ENCODE measurements around the gene CRIP1. TPM values are rescaled to one million over a fixed set of nuclear protein-coding genes. Genes with fewer than 3 reads are reported as not detected.

The CRIP1 gene
- total RNA-seq, 4 donors from 2014 or later: 10.0 to 41.8 (median 28.1) TPM

DNA sequence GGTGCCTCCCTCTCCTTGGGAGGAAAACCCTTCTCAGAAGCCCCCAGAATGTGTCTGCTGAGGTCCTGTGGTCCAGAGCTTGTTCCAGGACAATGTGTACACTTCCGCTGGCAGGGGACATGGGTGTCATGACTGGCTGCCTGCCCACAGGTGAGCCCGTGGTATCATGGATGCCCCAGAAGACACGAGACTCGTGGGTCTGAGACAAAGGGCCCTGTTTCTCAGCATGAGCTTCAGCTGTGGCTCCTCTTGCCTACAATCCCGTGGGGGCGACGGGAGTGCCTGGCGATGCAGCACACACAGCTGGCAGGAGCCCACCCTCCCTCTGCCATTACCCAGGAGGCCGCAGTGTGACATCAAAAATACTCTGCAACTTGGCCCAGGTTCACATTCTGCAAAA, 46.7 kb downstream of the CRIP1 start:
- TF ChIP-seq, protein P1, sequence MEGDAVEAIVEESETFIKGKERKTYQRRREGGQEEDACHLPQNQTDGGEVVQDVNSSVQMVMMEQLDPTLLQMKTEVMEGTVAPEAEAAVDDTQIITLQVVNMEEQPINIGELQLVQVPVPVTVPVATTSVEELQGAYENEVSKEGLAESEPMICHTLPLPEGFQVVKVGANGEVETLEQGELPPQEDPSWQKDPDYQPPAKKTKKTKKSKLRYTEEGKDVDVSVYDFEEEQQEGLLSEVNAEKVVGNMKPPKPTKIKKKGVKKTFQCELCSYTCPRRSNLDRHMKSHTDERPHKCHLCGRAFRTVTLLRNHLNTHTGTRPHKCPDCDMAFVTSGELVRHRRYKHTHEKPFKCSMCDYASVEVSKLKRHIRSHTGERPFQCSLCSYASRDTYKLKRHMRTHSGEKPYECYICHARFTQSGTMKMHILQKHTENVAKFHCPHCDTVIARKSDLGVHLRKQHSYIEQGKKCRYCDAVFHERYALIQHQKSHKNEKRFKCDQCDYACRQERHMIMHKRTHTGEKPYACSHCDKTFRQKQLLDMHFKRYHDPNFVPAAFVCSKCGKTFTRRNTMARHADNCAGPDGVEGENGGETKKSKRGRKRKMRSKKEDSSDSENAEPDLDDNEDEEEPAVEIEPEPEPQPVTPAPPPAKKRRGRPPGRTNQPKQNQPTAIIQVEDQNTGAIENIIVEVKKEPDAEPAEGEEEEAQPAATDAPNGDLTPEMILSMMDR (IDR thresholded peaks at IDR 0.05; ENCODE audit: low read depth): no peak

DNA sequence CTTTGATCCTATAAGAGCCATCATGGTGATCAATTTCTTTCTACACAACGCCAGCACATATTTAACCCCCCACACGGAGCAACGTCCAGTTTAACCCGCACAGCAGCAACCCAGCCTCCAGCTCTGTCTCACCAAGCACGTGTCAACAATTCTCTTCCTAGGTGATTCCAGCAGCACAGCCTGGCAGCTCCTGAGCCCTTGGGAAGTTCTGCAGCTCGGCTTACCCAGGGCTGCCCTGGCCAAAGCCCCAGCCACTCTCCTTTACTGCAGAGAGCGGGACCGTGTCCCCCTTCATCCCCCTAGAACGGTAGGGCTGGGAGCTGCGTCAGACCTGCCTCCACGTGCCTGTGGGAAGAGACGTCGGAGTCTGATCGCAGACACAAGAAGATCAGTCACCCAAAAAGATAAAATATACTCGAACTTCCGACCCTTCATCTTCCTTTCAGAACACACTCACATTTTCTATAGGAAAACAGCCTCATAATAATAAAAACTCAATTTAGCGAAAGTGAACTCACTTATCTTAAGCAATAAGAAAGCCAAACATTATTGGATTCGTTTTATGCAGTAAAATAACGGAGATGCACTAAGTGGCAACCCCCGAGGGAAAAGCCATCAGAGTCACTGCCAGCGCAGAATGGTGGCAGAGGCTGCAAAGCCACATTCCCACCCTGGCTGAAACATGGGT, 47.3 kb downstream of the CRIP1 start:
- TF ChIP-seq, protein P1 (IDR thresholded peaks at IDR 0.05; ENCODE audit: low read depth): no peak

DNA sequence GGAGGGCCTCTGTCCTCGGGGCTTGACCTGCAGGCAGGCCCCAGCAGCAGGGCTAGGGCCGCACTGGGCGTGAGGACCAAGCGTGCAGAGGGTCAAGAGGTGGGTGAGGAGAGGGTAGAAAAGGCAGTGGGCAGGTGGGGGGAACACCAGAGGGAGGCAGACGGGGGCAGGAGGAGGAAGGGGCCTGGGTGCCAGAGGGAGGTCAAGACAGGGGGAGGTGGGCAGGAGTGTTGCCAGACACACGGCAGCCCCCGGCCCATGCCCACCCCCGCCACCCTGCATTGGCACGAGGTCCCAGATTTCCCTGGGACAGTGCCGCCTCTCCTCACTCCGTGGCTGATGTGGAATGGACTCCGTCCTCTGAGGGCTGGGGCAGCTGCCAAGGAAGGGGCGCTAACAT, 47.9 kb downstream of the CRIP1 start:
- TF ChIP-seq, protein P1 (IDR thresholded peaks at IDR 0.05; ENCODE audit: low read depth): no peak

DNA sequence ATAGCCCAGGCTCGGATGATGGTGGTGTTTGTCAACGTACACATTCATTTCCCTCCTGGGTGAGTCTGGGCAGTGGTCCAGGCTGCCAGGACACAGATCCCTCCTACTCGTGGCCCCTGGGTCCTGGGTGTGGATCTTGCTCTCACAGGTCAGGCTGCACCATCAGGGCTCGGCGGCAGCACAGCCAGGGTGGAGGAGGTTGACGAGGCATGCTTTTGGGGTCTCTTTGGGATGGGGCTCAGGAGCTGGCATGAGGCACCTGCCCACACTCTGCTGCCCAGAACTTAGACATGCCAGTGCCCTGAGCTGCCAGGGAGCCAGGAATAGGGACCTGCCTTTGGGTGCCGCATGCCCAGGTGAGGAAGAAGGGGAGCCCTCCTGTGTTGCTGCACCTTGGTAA, 49.4 kb downstream of the CRIP1 start:
- TF ChIP-seq, protein P1 (IDR thresholded peaks at IDR 0.05; ENCODE audit: low read depth): no peak

DNA sequence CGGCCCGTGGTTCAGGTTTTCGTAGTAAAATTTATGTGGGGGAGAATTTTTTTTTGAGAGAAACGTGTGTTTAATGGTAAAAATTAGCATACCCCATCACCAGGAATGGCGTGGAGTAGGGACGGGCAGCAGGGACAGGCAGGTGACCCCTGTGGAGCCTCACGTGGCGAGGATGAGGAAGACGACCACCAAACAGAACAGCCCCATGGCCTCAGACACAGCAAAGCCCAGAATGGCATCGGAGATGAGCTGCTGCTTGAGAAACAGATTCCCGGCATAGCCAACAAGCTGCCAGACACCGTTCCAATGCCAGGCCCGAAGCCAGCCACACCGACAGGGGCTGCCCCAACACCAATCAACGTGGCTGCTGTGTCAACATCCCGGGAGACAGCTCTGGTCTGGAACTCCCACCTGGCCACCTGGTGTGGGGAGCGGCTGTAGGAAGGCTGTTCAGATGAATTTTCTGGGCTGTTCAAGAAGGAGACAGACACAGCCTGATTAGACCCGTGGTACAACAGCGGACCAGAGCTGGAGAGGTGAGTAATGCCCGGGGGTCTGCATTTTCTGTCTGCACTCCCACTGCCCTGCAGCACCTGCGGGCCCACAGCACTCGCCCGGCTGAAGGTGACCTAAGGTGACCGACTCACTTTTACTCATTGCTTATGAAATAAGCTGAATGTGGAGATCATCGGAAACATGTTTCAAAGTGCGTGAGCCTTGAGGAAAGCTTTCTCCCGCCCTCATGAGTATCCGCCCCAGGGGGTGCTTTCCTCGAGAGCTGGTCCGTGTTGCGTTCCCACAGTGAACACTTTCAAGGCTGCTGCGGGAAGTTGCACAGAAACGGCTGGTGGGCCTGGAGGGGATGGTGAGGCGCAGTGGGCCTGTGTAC, 50.2 kb downstream of the CRIP1 start:
- TF ChIP-seq, protein P1 (IDR thresholded peaks at IDR 0.05; ENCODE audit: low read depth): no peak

DNA sequence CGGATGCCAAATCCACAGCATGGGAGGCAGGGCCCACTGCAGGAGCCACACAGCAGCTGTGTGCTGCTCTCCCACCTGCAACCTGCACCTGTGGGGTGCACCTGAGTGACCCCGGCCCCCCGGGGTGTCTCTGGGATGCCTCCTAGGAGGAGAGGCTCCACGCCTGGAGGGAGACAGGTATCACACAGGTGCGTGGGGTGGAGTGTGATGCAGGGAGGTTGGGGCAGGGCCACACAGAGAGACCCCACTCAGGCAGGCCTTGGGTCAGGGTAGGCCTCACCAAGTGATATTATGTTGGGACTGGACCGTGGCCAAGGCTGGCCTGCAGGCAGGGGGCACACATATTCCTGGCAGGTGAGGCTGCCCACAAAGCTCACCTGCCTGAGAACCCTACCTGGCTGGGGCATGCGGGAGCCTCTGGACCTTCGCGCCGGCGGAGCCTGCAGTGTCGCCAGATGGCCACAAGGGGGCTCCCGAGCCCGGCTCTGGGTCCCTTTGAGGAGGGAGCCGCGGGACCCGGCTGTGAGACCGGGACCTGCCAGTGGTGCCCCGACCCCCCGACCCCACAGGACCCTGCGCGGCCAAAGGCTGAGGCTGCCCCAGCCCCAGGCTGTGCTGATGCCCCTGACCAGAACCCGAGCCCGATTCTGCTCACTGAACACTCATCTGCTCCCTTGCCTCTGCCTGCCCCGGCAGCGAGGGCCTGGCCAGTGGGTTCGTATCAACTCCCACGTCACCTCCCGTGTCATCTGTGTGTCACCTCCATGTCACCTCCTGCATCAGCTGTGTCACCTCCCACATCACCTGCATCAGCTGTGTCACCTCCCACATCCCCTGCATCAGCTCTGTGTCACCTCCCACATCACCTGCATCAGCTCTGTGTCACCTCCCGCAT, 51.1 kb downstream of the CRIP1 start:
- TF ChIP-seq, protein P1 (IDR thresholded peaks at IDR 0.05; ENCODE audit: low read depth): no peak

Other genes with a start within 250 kb of the CRIP1 start
- 100 to 1,000 TPM in 2 of 4 donors, 10 to 100 TPM in 2; 55.4 to 229 (median 79.0) TPM for gene BTBD6, start 238.4 kb upstream of the CRIP1 start, total RNA-seq
- 10 to 100 TPM; 19.7 to 76.1 (median 22.5) TPM for gene BRF1, start 185.9 kb upstream of the CRIP1 start, total RNA-seq
- 100 to 1,000 TPM in 1 of 4 donors, 10 to 100 TPM in 3; 37.2 to 124 (median 57.8) TPM for gene PACS2, start 172.1 kb upstream of the CRIP1 start, total RNA-seq
- gene TEX22, start 88.3 kb upstream of the CRIP1 start, total RNA-seq: 1 to 10 TPM in 1 of 4 donors, not detected in 3; 1.3 TPM
- 10 to 100 TPM; 34.3 to 75.0 (median 49.2) TPM for gene MTA1, start 67.1 kb upstream of the CRIP1 start, total RNA-seq
- 10 to 100 TPM; 24.1 to 84.0 (median 44.6) TPM for gene CRIP2, start 12.1 kb upstream of the CRIP1 start, total RNA-seq
- 1 to 10 TPM; 1.3 to 3.5 (median 2.1) TPM for gene TEDC1, start 4.4 kb downstream of the CRIP1 start, total RNA-seq
- 1 to 10 TPM; 1.3 to 3.6 (median 2.0) TPM for gene TMEM121, start 39.7 kb downstream of the CRIP1 start, total RNA-seq